Measurements from ENCODE around the gene NEUROD2. TPM values are rescaled to one million over a fixed set of nuclear protein-coding genes. Genes with fewer than 3 reads are reported as not detected.

The NEUROD2 gene
- not detected in 2 replicates for total RNA-seq

GRCh38 chr17:39607851-39608130, at the start of gene NEUROD2:
NEUROD2 (minus strand) TSS chr17:39607920; CDS start chr17:39606599, 1,321 bp downstream.

GRCh38 chr17:39636927-39637736, 29.4 kb upstream of the NEUROD2 start, which contains the start of gene STARD3:
STARD3 (plus strand) TSS chr17:39637144; CDS start chr17:39653532, 16,388 bp downstream.

GRCh38 chr17:39626171-39627046, 18.7 kb upstream of the NEUROD2 start, which contains the start of gene PPP1R1B:
PPP1R1B (plus strand) TSS chr17:39626952; CDS start chr17:39627393, 441 bp downstream.

Other genes starting within 250 kb of the NEUROD2 start
- 14.2 and 15.4 TPM in 2 replicates for gene FBXL20, start 206.3 kb downstream of the NEUROD2 start, total RNA-seq
- gene MED1, start 156.7 kb downstream of the NEUROD2 start, total RNA-seq: 19.3 and 26.7 TPM in 2 replicates
- gene CDK12, start 146.4 kb downstream of the NEUROD2 start, total RNA-seq: 22.0 and 33.1 TPM in 2 replicates
- gene PPP1R1B, start 19.0 kb upstream of the NEUROD2 start, total RNA-seq: not detected in 2 replicates
- 27.0 and 34.9 TPM in 2 replicates for gene STARD3, start 29.2 kb upstream of the NEUROD2 start, total RNA-seq
- gene TCAP, start 57.4 kb upstream of the NEUROD2 start, total RNA-seq: 0.30 and 0.60 TPM in 2 replicates
- gene PNMT, start 60.5 kb upstream of the NEUROD2 start, total RNA-seq: not detected in 2 replicates
- gene PGAP3, start 80.1 kb upstream of the NEUROD2 start, total RNA-seq: 6.9 and 11.0 TPM in 2 replicates
- gene ERBB2, start 92.1 kb upstream of the NEUROD2 start, total RNA-seq: 37.4 and 48.8 TPM in 2 replicates
- gene MIEN1, start 122.6 kb upstream of the NEUROD2 start, total RNA-seq: 16.2 and 20.8 TPM in 2 replicates
- gene GRB7, start 130.0 kb upstream of the NEUROD2 start, total RNA-seq: not detected in 2 replicates

All from smooth muscle cell of the umbilical artery (primary cell).